ENCODE measurements around the gene UBE4B. TPM values are rescaled to one million over a fixed set of nuclear protein-coding genes. Genes with fewer than 3 reads are reported as not detected.

Gene UBE4B
- polyA plus RNA-seq, 2 donors, result 15.6 to 23.2 TPM

DNA sequence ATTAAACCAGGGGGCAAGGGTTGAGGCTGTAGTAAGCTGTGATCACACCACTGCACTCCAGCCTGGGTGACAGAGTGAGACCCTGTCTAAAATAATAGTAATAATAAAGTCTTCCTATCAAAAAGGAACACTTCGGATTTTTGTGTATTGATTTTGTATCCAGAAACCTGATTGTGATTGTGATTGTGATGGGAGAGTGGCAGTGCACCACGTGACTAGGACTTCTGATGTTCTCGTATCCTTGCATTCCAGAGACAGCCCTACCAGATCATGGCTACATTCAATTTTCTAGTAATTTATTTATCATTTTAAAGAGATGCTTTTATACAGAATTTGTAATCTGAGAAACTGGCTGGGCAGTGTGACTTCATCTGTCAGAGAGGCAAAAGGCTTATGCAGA is 175.1 kb downstream of the UBE4B start:
- Histone ChIP-seq H3K27ac (ENCODE audit: low read depth in 2 of 2, low read length in 1 of 2) (no peak overlapping the region), H3K27me3 (ENCODE audit: control insufficient read depth in 1 of 2, insufficient read depth in 2 of 2, low read length in 2 of 2) (no peaks in the 10 kb centered on the region), H3K9me3 (ENCODE audit: control insufficient read depth in 2 of 2, insufficient read depth in 1 of 2, low read depth in 1 of 2, low read length in 1 of 2) (no peaks in the 10 kb centered on the region), H3K4me1 (ENCODE audit: control insufficient read depth in 2 of 2, insufficient read depth in 2 of 2, low read length in 1 of 2) (peaks cover 0 to 4% of the 10 kb centered on the region in 2 donors), H3K4me3 (ENCODE audit: low read depth in 1 of 2, low read length in 2 of 2) (no peak overlapping the region), H3K36me3 (ENCODE audit: control insufficient read depth in 2 of 2, insufficient read depth in 2 of 2, low read length in 1 of 2) (no peaks in the 10 kb centered on the region)
- WGBS, 2 donors, result 85 to 89% methylated on average over 3 of the region's 3 CpGs

- Histone ChIP-seq H3K4me3 (ENCODE audit: low read depth in 1 of 2, low read length in 2 of 2) (no peak overlapping the region), H3K36me3 (ENCODE audit: control insufficient read depth in 2 of 2, insufficient read depth in 2 of 2, low read length in 1 of 2) (no peaks in the 10 kb centered on the region), H3K27me3 (ENCODE audit: control insufficient read depth in 1 of 2, insufficient read depth in 2 of 2, low read length in 2 of 2) (no peaks in the 10 kb centered on the region), H3K9me3 (ENCODE audit: control insufficient read depth in 2 of 2, insufficient read depth in 1 of 2, low read depth in 1 of 2, low read length in 1 of 2) (no peaks in the 10 kb centered on the region), H3K27ac (ENCODE audit: low read depth in 2 of 2, low read length in 1 of 2) (no peak overlapping the region), H3K4me1 (ENCODE audit: control insufficient read depth in 2 of 2, insufficient read depth in 2 of 2, low read length in 1 of 2) (peaks cover 2 to 4% of the 10 kb centered on the region in 2 donors)
- WGBS, 2 donors, result 89 to 91% methylated on average over 11 of the region's 11 CpGs
These were observed 175.8 kb downstream of the UBE4B start for GRCh38 chr1:10208537-10208936.

- H3K4me3 ChIP-seq (ENCODE audit: low read depth in 1 of 2, low read length in 2 of 2), result peak overlapping the region; percentile 68 to 86
- H3K27me3 ChIP-seq (ENCODE audit: control insufficient read depth in 1 of 2, insufficient read depth in 2 of 2, low read length in 2 of 2), result no peaks in the 10 kb centered on the region
- no peaks in the 10 kb centered on the region for H3K9me3 ChIP-seq (ENCODE audit: control insufficient read depth in 2 of 2, insufficient read depth in 1 of 2, low read depth in 1 of 2, low read length in 1 of 2)
- H3K36me3 ChIP-seq (ENCODE audit: control insufficient read depth in 2 of 2, insufficient read depth in 2 of 2, low read length in 1 of 2), result no peaks in the 10 kb centered on the region
- 3 to 5% methylated on average over 8 of the region's 8 CpGs for WGBS, 2 donors
- H3K27ac ChIP-seq (ENCODE audit: low read depth in 2 of 2, low read length in 1 of 2), result peak overlapping the region; percentile 95 to 97
- peaks cover 2 to 4% of the 10 kb centered on the region in 2 donors for H3K4me1 ChIP-seq (ENCODE audit: control insufficient read depth in 2 of 2, insufficient read depth in 2 of 2, low read length in 1 of 2)
These were observed 176.8 kb downstream of the UBE4B start for GRCh38 chr1:10209590-10209904.

DNA sequence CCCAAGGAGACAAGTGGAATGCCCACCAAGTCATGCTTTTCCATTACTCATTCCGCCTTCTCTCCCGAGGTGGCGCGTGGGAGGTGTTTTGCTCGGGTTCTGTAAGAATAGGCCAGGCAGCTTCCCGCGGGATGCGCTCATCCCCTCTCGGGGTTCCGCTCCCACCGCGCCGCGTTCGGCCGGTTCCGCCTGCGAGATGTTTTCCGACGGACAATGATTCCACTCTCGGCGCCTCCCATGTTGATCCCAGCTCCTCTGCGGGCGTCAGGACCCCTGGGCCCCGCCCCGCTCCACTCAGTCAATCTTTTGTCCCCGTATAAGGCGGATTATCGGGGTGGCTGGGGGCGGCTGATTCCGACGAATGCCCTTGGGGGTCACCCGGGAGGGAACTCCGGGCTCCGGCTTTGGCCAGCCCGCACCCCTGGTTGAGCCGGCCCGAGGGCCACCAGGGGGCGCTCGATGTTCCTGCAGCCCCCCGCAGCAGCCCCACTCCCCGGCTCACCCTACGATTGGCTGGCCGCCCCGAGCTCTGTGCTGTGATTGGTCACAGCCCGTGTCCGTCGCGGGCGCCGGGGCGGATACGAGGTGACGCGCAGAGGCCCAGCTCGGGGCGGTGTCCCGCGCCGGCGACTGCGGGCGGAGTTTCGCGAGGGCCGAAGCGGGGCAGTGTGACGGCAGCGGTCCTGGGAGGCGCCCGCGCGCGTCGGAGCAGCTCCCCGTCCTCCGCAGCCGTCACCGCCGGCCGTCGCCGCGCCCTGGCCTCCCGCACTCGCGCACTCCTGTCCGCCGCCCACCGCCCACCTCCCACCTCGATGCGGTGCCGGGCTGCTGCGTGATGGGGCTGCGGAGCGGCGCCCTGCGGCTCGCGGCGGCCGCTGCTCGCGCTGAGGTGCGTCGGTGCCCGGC is 177.4 kb downstream of the UBE4B start, which contains the start of gene KIF1B:
KIF1B (plus strand) TSS at position 666 of the 906 bp plus-strand sequence. CDS start 21,759 bp downstream, outside the sequence.
- no peaks in the 10 kb centered on the region for H3K27me3 ChIP-seq (ENCODE audit: control insufficient read depth in 1 of 2, insufficient read depth in 2 of 2, low read length in 2 of 2)
- H3K4me1 ChIP-seq (ENCODE audit: control insufficient read depth in 2 of 2, insufficient read depth in 2 of 2, low read length in 1 of 2), result peaks cover 2 to 4% of the 10 kb centered on the region in 2 donors
- 0% methylated on average over 89 to 107 of the region's 107 CpGs for WGBS, 2 donors
- H3K27ac ChIP-seq (ENCODE audit: low read depth in 2 of 2, low read length in 1 of 2), result peak within 1 kb of the TSS; percentile 98 to 99
- no peaks in the 10 kb centered on the region for H3K36me3 ChIP-seq (ENCODE audit: control insufficient read depth in 2 of 2, insufficient read depth in 2 of 2, low read length in 1 of 2)
- peak within 1 kb of the TSS; percentile 78 to 86 for H3K4me3 ChIP-seq (ENCODE audit: low read depth in 1 of 2, low read length in 2 of 2)
- H3K9me3 ChIP-seq (ENCODE audit: control insufficient read depth in 2 of 2, insufficient read depth in 1 of 2, low read depth in 1 of 2, low read length in 1 of 2), result no peaks in the 10 kb centered on the region

DNA sequence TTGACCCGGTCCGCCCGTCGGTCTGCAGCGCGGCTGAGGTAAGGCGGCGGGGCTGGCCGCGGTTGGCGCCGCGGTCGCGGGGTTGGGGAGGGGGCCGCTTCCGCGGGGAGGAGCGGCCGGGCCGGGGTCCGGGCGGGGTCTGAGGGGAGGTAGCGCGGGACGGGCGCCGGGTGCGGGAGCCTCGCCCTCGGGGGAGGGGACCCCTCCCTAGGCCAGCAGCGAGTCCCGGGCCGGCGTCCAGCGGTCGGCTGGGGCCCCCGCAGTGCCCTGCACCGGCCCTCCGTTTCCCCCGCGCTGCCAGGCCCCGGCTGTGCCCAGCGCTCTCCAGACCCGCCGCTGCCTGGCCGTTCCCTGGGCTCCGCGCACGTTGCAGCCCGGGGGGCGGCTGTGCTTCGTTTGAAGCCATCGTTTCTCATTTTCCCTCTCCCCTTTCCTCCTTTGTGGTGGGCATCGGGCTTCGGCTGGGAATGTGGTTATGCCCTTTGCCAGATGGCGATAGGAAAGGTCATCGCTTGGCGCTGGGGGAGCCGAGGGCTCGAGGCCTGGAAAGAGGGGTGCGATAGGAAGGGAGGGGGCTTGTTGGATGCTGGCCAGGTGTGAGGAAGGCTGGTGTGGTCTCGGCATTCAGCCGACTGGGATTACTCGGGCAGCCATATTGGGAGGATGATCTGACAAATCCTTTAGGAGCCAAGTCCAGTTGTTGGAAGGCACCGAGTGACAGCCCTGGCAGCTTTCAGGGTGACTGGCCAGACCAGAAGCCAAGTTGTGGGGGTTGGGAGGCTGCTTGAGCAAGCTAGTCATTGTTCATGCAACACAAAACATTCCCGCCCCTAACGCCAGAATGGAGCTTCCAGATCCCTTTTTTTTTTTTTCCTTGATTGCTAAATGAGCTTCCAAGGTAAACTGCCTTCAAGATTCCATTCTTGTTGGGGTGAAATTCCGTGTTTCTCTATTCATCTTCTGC is 178.4 kb downstream of the UBE4B start:
- H3K27ac ChIP-seq (ENCODE audit: low read depth in 2 of 2, low read length in 1 of 2), result peak overlapping the region; percentile 98 to 99

GRCh38 chr1:10211805-10212410 is 179.2 kb downstream of the UBE4B start:
- WGBS, 2 donors, result 24 to 26% methylated on average over 11 of the region's 11 CpGs
- H3K9me3 ChIP-seq (ENCODE audit: control insufficient read depth in 2 of 2, insufficient read depth in 1 of 2, low read depth in 1 of 2, low read length in 1 of 2), result no peaks in the 10 kb centered on the region
- H3K27me3 ChIP-seq (ENCODE audit: control insufficient read depth in 1 of 2, insufficient read depth in 2 of 2, low read length in 2 of 2), result no peaks in the 10 kb centered on the region
- H3K27ac ChIP-seq (ENCODE audit: low read depth in 2 of 2, low read length in 1 of 2), result peak overlapping the region; percentile 98 to 99
- H3K36me3 ChIP-seq (ENCODE audit: control insufficient read depth in 2 of 2, insufficient read depth in 2 of 2, low read length in 1 of 2), result no peaks in the 10 kb centered on the region
- H3K4me3 ChIP-seq (ENCODE audit: low read depth in 1 of 2, low read length in 2 of 2), result peak overlapping the region; percentile 78 to 86
- H3K4me1 ChIP-seq (ENCODE audit: control insufficient read depth in 2 of 2, insufficient read depth in 2 of 2, low read length in 1 of 2), result peaks cover 2 to 6% of the 10 kb centered on the region in 2 donors

More for the DNA sequence above, 178.4 kb downstream of the UBE4B start:
- Histone ChIP-seq H3K9me3 (ENCODE audit: control insufficient read depth in 2 of 2, insufficient read depth in 1 of 2, low read depth in 1 of 2, low read length in 1 of 2) (no peaks in the 10 kb centered on the region), H3K36me3 (ENCODE audit: control insufficient read depth in 2 of 2, insufficient read depth in 2 of 2, low read length in 1 of 2) (no peaks in the 10 kb centered on the region), H3K27me3 (ENCODE audit: control insufficient read depth in 1 of 2, insufficient read depth in 2 of 2, low read length in 2 of 2) (no peaks in the 10 kb centered on the region), H3K4me3 (ENCODE audit: low read depth in 1 of 2, low read length in 2 of 2) (peak overlapping the region; percentile 78 to 86), H3K4me1 (ENCODE audit: control insufficient read depth in 2 of 2, insufficient read depth in 2 of 2, low read length in 1 of 2) (peaks cover 2 to 4% of the 10 kb centered on the region in 2 donors)
- 2 to 3% methylated on average over 30 to 69 of the region's 69 CpGs for WGBS, 2 donors

GRCh38 chr1:10212476-10212875 is 179.7 kb downstream of the UBE4B start:
- Histone ChIP-seq H3K27ac (ENCODE audit: low read depth in 2 of 2, low read length in 1 of 2) (peak overlapping the region in 1 of 2 donors; percentile 30), H3K27me3 (ENCODE audit: control insufficient read depth in 1 of 2, insufficient read depth in 2 of 2, low read length in 2 of 2) (no peaks in the 10 kb centered on the region), H3K9me3 (ENCODE audit: control insufficient read depth in 2 of 2, insufficient read depth in 1 of 2, low read depth in 1 of 2, low read length in 1 of 2) (no peaks in the 10 kb centered on the region), H3K4me3 (ENCODE audit: low read depth in 1 of 2, low read length in 2 of 2) (peak overlapping the region in 1 of 2 donors; percentile 86), H3K36me3 (ENCODE audit: control insufficient read depth in 2 of 2, insufficient read depth in 2 of 2, low read length in 1 of 2) (no peaks in the 10 kb centered on the region), H3K4me1 (ENCODE audit: control insufficient read depth in 2 of 2, insufficient read depth in 2 of 2, low read length in 1 of 2) (peaks cover 2 to 6% of the 10 kb centered on the region in 2 donors)
- 94 to 100% methylated on average over 1 of the region's 1 CpG for WGBS, 2 donors

GRCh38 chr1:10213186-10213705 is 180.5 kb downstream of the UBE4B start:
- peaks cover 2 to 9% of the 10 kb centered on the region in 2 donors for H3K4me1 ChIP-seq (ENCODE audit: control insufficient read depth in 2 of 2, insufficient read depth in 2 of 2, low read length in 1 of 2)
- no peaks in the 10 kb centered on the region for H3K27me3 ChIP-seq (ENCODE audit: control insufficient read depth in 1 of 2, insufficient read depth in 2 of 2, low read length in 2 of 2)
- H3K4me3 ChIP-seq (ENCODE audit: low read depth in 1 of 2, low read length in 2 of 2), result no peak overlapping the region
- 58 to 63% methylated on average over 3 of the region's 3 CpGs for WGBS, 2 donors
- H3K36me3 ChIP-seq (ENCODE audit: control insufficient read depth in 2 of 2, insufficient read depth in 2 of 2, low read length in 1 of 2), result no peaks in the 10 kb centered on the region
- H3K27ac ChIP-seq (ENCODE audit: low read depth in 2 of 2, low read length in 1 of 2), result no peak overlapping the region
- no peaks in the 10 kb centered on the region for H3K9me3 ChIP-seq (ENCODE audit: control insufficient read depth in 2 of 2, insufficient read depth in 1 of 2, low read depth in 1 of 2, low read length in 1 of 2)
